Vagina (tissue), 2 donors: ENCODE measurements around the gene RCHY1. TPM values are rescaled to one million over a fixed set of nuclear protein-coding genes. Genes with fewer than 3 reads are reported as not detected.
"Not testable (repeated sequence)": the region's sequence is repeated elsewhere in the genome, so short reads cannot be mapped to it uniquely, and the experiment has no call there.

Source experiments
- DNase-seq, 2 donors: peaks; one replicate each; pipeline ENCODE4 v3.0.0-alpha.2; 2017; ENCODE audit errors: extremely low spot score in 2 of 2
- H3K27ac ChIP-seq: fragments of 200-600 bp; sonication (generic); one replicate; pipeline ENCODE4 v1.5.1; 2019
- H3K27me3 ChIP-seq: fragments of 200-600 bp; sonication (generic); one replicate; pipeline ENCODE4 v1.5.1; 2019
- H3K36me3 ChIP-seq, 2 donors: fragments of 200-600 bp; sonication (generic); one replicate each; pipeline ENCODE4 v1.5.1; 2017 to 2019
- H3K4me1 ChIP-seq: fragments of 200-600 bp; sonication (generic); one replicate; pipeline ENCODE4 v1.5.1; 2019
- H3K4me3 ChIP-seq, 2 donors: fragments of 200-600 bp; sonication (generic); 1 replicate in 1 of 2; 2 replicates in 1 of 2; pipeline ENCODE4 v1.5.1; 2016 to 2019
- H3K9me3 ChIP-seq: fragments of 200-600 bp; sonication (generic); one replicate; pipeline ENCODE4 v1.5.1; 2019
- CTCF ChIP-seq, 3 experiments: fragments of 450-650 bp in 2 of 3; fragments of 200-600 bp in 1 of 3; sonication (generic) in 1 of 3; IDR thresholded peaks; one replicate each; pipeline ENCODE4 v1.5.1; 2017 to 2019; ENCODE audit warnings: antibody characterized with exemption in 3 of 3, mild to moderate bottlenecking in 2 of 3, moderate library complexity in 2 of 3
- POLR2A ChIP-seq, 2 donors: fragments of 450-650 bp; IDR thresholded peaks; one replicate each; pipeline ENCODE4 v1.6.1; 2017; ENCODE audit warnings: antibody characterized with exemption in 2 of 2, mild to moderate bottlenecking in 2 of 2, moderate library complexity in 2 of 2
- POLR2AphosphoS5 ChIP-seq, 2 donors: sonication (generic); formaldehyde crosslinking; IDR thresholded peaks; one replicate each; pipeline ENCODE4 v1.9.0; 2017; ENCODE audit warnings: antibody characterized with exemption in 2 of 2, mild to moderate bottlenecking in 2 of 2, low read depth in 1 of 2; ENCODE audit not compliant: insufficient read depth in 1 of 2
- intact Hi-C: fragments of 100-400 bp; cut with DNase I; formaldehyde crosslinking; loops from one replicate; pipeline ENCODE4 v1.15.1; 2023
- total RNA-seq: library from RNA; depleted of rRNA; stranded (reverse); fragments of >200 nt; gene quantifications from one replicate; pipeline ENCODE4 v1.2.3, GENCODE V29; 2016

The RCHY1 gene
- total RNA-seq, 1 donor from 2014 or later: 17.2 TPM

- no peak for DNase-seq
Observed at GRCh38 chr4:75542824-75543223, 28.6 kb upstream of the RCHY1 start.

GRCh38 chr4:75537308-75537707, 23.1 kb upstream of the RCHY1 start:
- H3K36me3 ChIP-seq, H3K27ac ChIP-seq, H3K9me3 ChIP-seq, intact Hi-C loops, H3K4me1 ChIP-seq, H3K27me3 ChIP-seq, DNase-seq, H3K4me3 ChIP-seq: not testable (repeated sequence)

More at GRCh38 chr4:75542824-75543223, 28.6 kb upstream of the RCHY1 start:
- intact Hi-C loops: no loop called here
- Histone ChIP-seq H3K27ac (no peak overlapping the region), H3K4me1 (no peaks in the 10 kb centered on the region), H3K27me3 (no peaks in the 10 kb centered on the region), H3K4me3 (no peak overlapping the region), H3K9me3 (no peaks in the 10 kb centered on the region), H3K36me3 (no peaks in the 10 kb centered on the region)
- TF ChIP-seq POLR2AphosphoS5 (IDR thresholded peaks at IDR 0.05; ENCODE audit: insufficient read depth in 1 of 2, low read depth in 1 of 2) (no peak), CTCF (IDR thresholded peaks at IDR 0.05) (no peak), POLR2A (IDR thresholded peaks at IDR 0.05) (no peak)

GRCh38 chr4:75533926-75534325, 19.7 kb upstream of the RCHY1 start:
- H3K9me3 ChIP-seq, H3K27ac ChIP-seq, H3K27me3 ChIP-seq, H3K4me3 ChIP-seq, intact Hi-C loops, DNase-seq, H3K4me1 ChIP-seq: not testable (repeated sequence)
- H3K36me3 ChIP-seq: peaks cover 0 to 32% of the 10 kb centered on the region in 2 donors

GRCh38 chr4:75533339-75533887, 19.2 kb upstream of the RCHY1 start:
- H3K27me3 ChIP-seq, H3K4me1 ChIP-seq, DNase-seq, H3K9me3 ChIP-seq, H3K4me3 ChIP-seq, intact Hi-C loops, H3K27ac ChIP-seq: not testable (repeated sequence)
- H3K36me3 ChIP-seq: peaks cover 0 to 35% of the 10 kb centered on the region in 2 donors

GRCh38 chr4:75531536-75532143, 17.4 kb upstream of the RCHY1 start:
- H3K4me3 ChIP-seq, intact Hi-C loops, DNase-seq, H3K4me1 ChIP-seq, H3K9me3 ChIP-seq, H3K27me3 ChIP-seq, H3K27ac ChIP-seq: not testable (repeated sequence)
- peaks cover 0 to 46% of the 10 kb centered on the region in 2 donors for H3K36me3 ChIP-seq

GRCh38 chr4:75530556-75531322, 16.5 kb upstream of the RCHY1 start:
- peaks cover 0 to 54% of the 10 kb centered on the region in 2 donors for H3K36me3 ChIP-seq

More at GRCh38 chr4:75530556-75531322, 16.5 kb upstream of the RCHY1 start:
- Histone ChIP-seq H3K4me1 (no peaks in the 10 kb centered on the region), H3K27me3 (no peaks in the 10 kb centered on the region), H3K4me3 (no peak overlapping the region), H3K27ac (no peak overlapping the region), H3K9me3 (no peaks in the 10 kb centered on the region)
- no peak for DNase-seq
- intact Hi-C loops: no loop called here
- TF ChIP-seq CTCF (IDR thresholded peaks at IDR 0.05) (no peak), POLR2AphosphoS5 (IDR thresholded peaks at IDR 0.05; ENCODE audit: insufficient read depth in 1 of 2, low read depth in 1 of 2) (no peak), POLR2A (IDR thresholded peaks at IDR 0.05) (no peak)
